HG03095 (cell line): ENCODE results near the gene TENM4.

Experiments used
- ATAC-seq: cut with Tn5 transposase; IDR thresholded peaks from one replicate; pipeline ENCODE4 v1.9.1; 2021; ENCODE audit warnings: moderate library complexity; ENCODE audit not compliant: unreplicated experiment

Gene TENM4

GRCh38 chr11:79421820-79422219 lies 19.0 kb downstream of the TENM4 start:
- no peak for ATAC-seq

- no peak for ATAC-seq
Measured at GRCh38 chr11:79419120-79419519, 21.7 kb downstream of the TENM4 start.

GRCh38 chr11:79418241-79418640 lies 22.6 kb downstream of the TENM4 start:
- no peak for ATAC-seq

- ATAC-seq = no peak
Measured at GRCh38 chr11:79417069-79417920, 23.5 kb downstream of the TENM4 start.

- ATAC-seq = no peak
Measured at GRCh38 chr11:79415912-79416311, 24.9 kb downstream of the TENM4 start.

- no peak for ATAC-seq
Measured at GRCh38 chr11:79415411-79415810, 25.4 kb downstream of the TENM4 start.

GRCh38 chr11:79414644-79415317 lies 26.0 kb downstream of the TENM4 start:
- ATAC-seq = no peak

- ATAC-seq = no peak
Measured at GRCh38 chr11:79414041-79414440, 26.8 kb downstream of the TENM4 start.

- no peak for ATAC-seq
Measured at GRCh38 chr11:79413268-79413667, 27.6 kb downstream of the TENM4 start.

GRCh38 chr11:79412761-79413160 lies 28.1 kb downstream of the TENM4 start:
- no peak for ATAC-seq

- ATAC-seq = no peak
Measured at GRCh38 chr11:79409330-79409729, 31.5 kb downstream of the TENM4 start.

- peak; percentile 88 for ATAC-seq
Measured at GRCh38 chr11:79406376-79406775, 34.5 kb downstream of the TENM4 start.

- ATAC-seq = no peak
Measured at GRCh38 chr11:79404806-79405205, 36.0 kb downstream of the TENM4 start.

GRCh38 chr11:79404325-79404724 lies 36.5 kb downstream of the TENM4 start:
- no peak for ATAC-seq

GRCh38 chr11:79403839-79404238 lies 37.0 kb downstream of the TENM4 start:
- ATAC-seq = no peak

GRCh38 chr11:79402912-79403311 lies 37.9 kb downstream of the TENM4 start:
- no peak for ATAC-seq

GRCh38 chr11:79400717-79401330 lies 40.0 kb downstream of the TENM4 start:
- peak; percentile 52 for ATAC-seq

GRCh38 chr11:79400206-79400605 lies 40.6 kb downstream of the TENM4 start:
- no peak for ATAC-seq

GRCh38 chr11:79397252-79397651 lies 43.6 kb downstream of the TENM4 start:
- no peak for ATAC-seq

GRCh38 chr11:79396674-79397073 lies 44.2 kb downstream of the TENM4 start:
- no peak for ATAC-seq

- no peak for ATAC-seq
Measured at GRCh38 chr11:79396001-79396400, 44.8 kb downstream of the TENM4 start.
